ENCODE measurements around the gene EPHB1. TPM values are rescaled to one million over a fixed set of nuclear protein-coding genes. Genes with fewer than 3 reads are reported as not detected.

The EPHB1 gene
- total RNA-seq, 1 experiment from 2014 or later, result 2.8 TPM

- Histone ChIP-seq H4K8ac (replicated peaks; ENCODE audit: insufficient read length, low read depth, low read length) (no peak overlapping the region), H3K9ac (ENCODE audit: extremely low read depth, insufficient read length, low read length) (no peak overlapping the region), H3K79me2 (ENCODE audit: insufficient read depth, low read length) (no peaks in the 10 kb centered on the region), H4K91ac (ENCODE audit: insufficient read length, low read depth, low read length) (no peak overlapping the region), H3K27ac (ENCODE audit: insufficient read length, low read depth, low read length) (no peak overlapping the region), H2BK120ac (ENCODE audit: low read depth, low read length, poor library complexity, severe bottlenecking) (no peak overlapping the region), H3K4me1 (ENCODE audit: insufficient read depth, low read length) (peaks cover 6% of the 10 kb centered on the region; the same call in 1 of the 2 replicates), H3K14ac (ENCODE audit: insufficient read depth, low read length) (no peak overlapping the region), H2BK20ac (ENCODE audit: low read depth, low read length, poor library complexity, severe bottlenecking) (no peak overlapping the region), H4K20me1 (ENCODE audit: control insufficient read depth, insufficient read depth, insufficient read length) (no peaks in the 10 kb centered on the region), H3K79me1 (ENCODE audit: insufficient read depth, low read depth, low read length, poor library complexity, severe bottlenecking) (no peaks in the 10 kb centered on the region), H2BK5ac (ENCODE audit: insufficient read length, low read length) (no peak overlapping the region), H3T11ph (ENCODE audit: low read length) (no peak overlapping the region), H3K27me3 (ENCODE audit: insufficient read depth, low read length) (peaks cover 32% of the 10 kb centered on the region), H4K5ac (ENCODE audit: insufficient read length, low read depth, low read length) (no peak overlapping the region), H2BK15ac (ENCODE audit: low read depth, low read length) (no peak overlapping the region), H2AK5ac (ENCODE audit: insufficient read length, low read length) (no peak overlapping the region), H3K9me3 (ENCODE audit: control insufficient read depth, low read depth, low read length) (no peaks in the 10 kb centered on the region), H3K23ac (ENCODE audit: insufficient read length, low read depth, low read length) (no peak overlapping the region), H3K4me2 (ENCODE audit: insufficient read depth, insufficient read length, low read length) (no peak overlapping the region), H2BK12ac (ENCODE audit: insufficient read length, low read depth, low read length) (no peak overlapping the region), H3K18ac (ENCODE audit: insufficient read length, low read depth, low read length) (no peak overlapping the region), H3K23me2 (ENCODE audit: insufficient read length, low read depth, low read length, poor library complexity, severe bottlenecking) (no peaks in the 10 kb centered on the region), H3K4ac (ENCODE audit: low read depth, low read length) (no peak overlapping the region), H2AFZ (ENCODE audit: low read length) (no peak overlapping the region), H3K56ac (ENCODE audit: insufficient read length, low read depth, low read length) (no peak overlapping the region)
- H3K27me3 Mint-ChIP-seq (ENCODE audit: low read depth), result peaks cover 67% of the 10 kb centered on the region
- DNase-seq, result no peak
- no CpG with 5 or more reads among the region's 2 CpGs for WGBS (ENCODE audit: extremely low coverage, insufficient read length, low lambda C conversion rate)
- no peak overlapping the region for H3K4me3 Mint-ChIP-seq
- H3K4me1 Mint-ChIP-seq, result peaks cover 18 to 20% of the 10 kb centered on the region in 2 experiments
- H3K27ac Mint-ChIP-seq, result no peak overlapping the region; a peak in 1 of 7 replicates
- H3K9me3 Mint-ChIP-seq, result peaks cover 0 to 5% of the 10 kb centered on the region in 2 experiments; a peak in 1 of 5 replicates
- peaks cover 0 to 3% (median 0%) of the 10 kb centered on the region in 3 experiments; a peak in 1 of 7 replicates for H3K36me3 Mint-ChIP-seq (ENCODE audit: insufficient read depth in 1 of 3, low read depth in 3 of 3)
- TF ChIP-seq CTCF (conservative IDR thresholded peaks at IDR 0.05), result no peak
These were observed 97.3 kb downstream of the EPHB1 start for GRCh38 chr3:134892326-134892725.

Data from H9 (cell line).